Omental fat pad (tissue), 4 donors: ENCODE measurements around the gene BPIFB3. TPM values are rescaled to one million over a fixed set of nuclear protein-coding genes. Genes with fewer than 3 reads are reported as not detected.
"Not testable (repeated sequence)": the region's sequence is repeated elsewhere in the genome, so short reads cannot be mapped to it uniquely, and the experiment has no call there.

Experiments used
- ATAC-seq: fragments of 150-250 bp; one replicate; pipeline ENCODE4 v1.9.1; 2016; ENCODE audit warnings: mild to moderate bottlenecking, moderate library complexity; ENCODE audit not compliant: low FRiP score
- DNase-seq: peaks from one replicate; pipeline ENCODE4 v3.0.0-alpha.2; 2019; ENCODE audit warnings: low spot score
- CTCF ChIP-seq, 3 donors: fragments of 450-650 bp; IDR thresholded peaks; one replicate each; pipeline ENCODE4 v1.5.1; 2016 to 2017; ENCODE audit warnings: antibody characterized with exemption in 3 of 3, mild to moderate bottlenecking in 3 of 3, moderate library complexity in 2 of 3
- total RNA-seq, 4 donors: library from RNA; depleted of rRNA; stranded (reverse); fragments of >200 nt; gene quantifications; one replicate each; pipeline ENCODE4 v1.1.0, GENCODE V29; 2016

The BPIFB3 gene
- total RNA-seq, 4 donors from 2014 or later, result not detected

DNA sequence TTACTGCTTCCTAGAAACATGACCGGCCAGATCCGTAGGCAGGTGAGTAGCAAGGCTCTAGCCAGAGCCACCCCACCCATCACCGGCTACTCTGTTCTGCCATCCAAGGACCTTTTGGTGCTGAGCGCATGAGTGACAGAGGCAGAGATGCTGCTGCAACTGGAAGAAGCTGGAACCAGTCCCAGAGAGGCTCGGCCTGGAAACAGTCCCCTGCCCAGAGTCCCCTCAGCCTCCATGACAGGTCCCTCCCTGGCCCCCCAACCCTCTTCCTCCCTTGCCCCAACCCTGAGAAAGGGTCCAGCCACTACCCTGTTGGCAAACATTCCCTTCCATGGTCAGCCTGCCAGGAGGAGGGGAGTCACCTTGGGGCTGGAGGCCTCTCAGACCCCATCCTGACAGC is 57.6 kb downstream of the BPIFB3 start:
- ATAC-seq (no peak), DNase-seq (no peak)
- no peak for TF ChIP-seq CTCF (IDR thresholded peaks at IDR 0.05)

DNA sequence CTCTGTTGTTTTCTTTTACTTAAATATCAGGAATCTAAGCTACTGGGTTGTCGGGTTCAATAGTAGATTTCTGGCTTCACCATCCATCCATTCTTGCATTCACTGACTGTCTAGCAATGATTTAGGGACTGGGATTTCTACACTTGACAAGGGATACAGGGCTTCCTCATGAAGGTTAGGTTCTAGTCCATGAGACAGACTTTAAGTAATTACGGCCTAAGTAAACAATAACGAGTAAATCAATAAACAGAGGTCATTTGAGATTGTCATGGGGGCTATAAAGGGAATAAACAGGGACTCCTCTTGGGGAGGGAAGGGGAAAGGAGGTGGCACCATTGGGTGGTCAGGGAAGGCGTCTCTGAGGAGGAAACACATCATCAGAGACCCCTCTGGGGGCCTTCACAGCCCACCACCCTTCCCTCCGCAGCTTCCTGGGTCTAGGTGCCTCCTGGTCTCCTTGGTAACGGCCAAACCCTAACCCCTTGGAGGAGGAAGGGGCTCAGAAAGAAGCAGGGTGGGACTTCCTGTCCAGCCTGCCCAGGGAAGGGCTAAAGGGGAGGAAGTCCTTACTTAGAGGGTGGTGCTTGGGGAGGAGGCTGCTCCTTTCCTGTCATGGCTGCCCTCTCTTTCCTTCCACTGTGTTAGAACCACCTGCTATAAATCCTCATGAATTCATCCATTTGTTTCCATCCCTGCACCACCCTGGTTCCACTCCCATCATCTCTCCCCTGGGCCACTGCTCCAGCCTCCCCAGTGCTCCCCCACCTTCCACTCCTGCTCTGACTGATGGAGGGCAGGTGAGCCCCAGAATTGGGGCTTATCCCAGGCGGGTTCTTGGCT is 59.1 kb downstream of the BPIFB3 start:
- no peak for ATAC-seq
- no peak for TF ChIP-seq CTCF (IDR thresholded peaks at IDR 0.05)
- no peak for DNase-seq

GRCh38 chr20:33113387-33113908 is 59.7 kb downstream of the BPIFB3 start:
- DNase-seq (no peak), ATAC-seq (no peak)
- TF ChIP-seq CTCF (IDR thresholded peaks at IDR 0.05), result no peak

- DNase-seq, ATAC-seq: not testable (repeated sequence)
These were observed 61.8 kb downstream of the BPIFB3 start for GRCh38 chr20:33115501-33115900.

- DNase-seq (no peak), ATAC-seq (no peak)
- no peak for TF ChIP-seq CTCF (IDR thresholded peaks at IDR 0.05)
These were observed 66.3 kb downstream of the BPIFB3 start for GRCh38 chr20:33119725-33120720.

- ATAC-seq (no peak), DNase-seq (no peak)
- no peak for TF ChIP-seq CTCF (IDR thresholded peaks at IDR 0.05)
These were observed 67.2 kb downstream of the BPIFB3 start for GRCh38 chr20:33120934-33121333.

GRCh38 chr20:33122297-33122696 is 68.6 kb downstream of the BPIFB3 start:
- DNase-seq, ATAC-seq: not testable (repeated sequence)

Other genes starting within 250 kb of the BPIFB3 start
- gene MAPRE1, start 233.9 kb upstream of the BPIFB3 start, total RNA-seq, result 100 to 1,000 TPM in 1 of 4 donors, 10 to 100 TPM in 3; 77.1 to 113 (median 89.5) TPM
- under 1 TPM in 1 of 4 donors, not detected in 3; 0.24 TPM for gene EFCAB8, start 195.0 kb upstream of the BPIFB3 start, total RNA-seq
- gene SUN5, start 49.5 kb upstream of the BPIFB3 start, total RNA-seq, result not detected
- not detected for gene BPIFB2, start 46.2 kb upstream of the BPIFB3 start, total RNA-seq
- gene BPIFB6, start 22.3 kb upstream of the BPIFB3 start, total RNA-seq, result not detected
- not detected for gene BPIFB4, start 25.7 kb downstream of the BPIFB3 start, total RNA-seq
- not detected for gene BPIFA2, start 114.3 kb downstream of the BPIFB3 start, total RNA-seq
- gene BPIFA3, start 163.4 kb downstream of the BPIFB3 start, total RNA-seq, result not detected
- not detected for gene BPIFA1, start 182.1 kb downstream of the BPIFB3 start, total RNA-seq
- gene BPIFB1, start 229.3 kb downstream of the BPIFB3 start, total RNA-seq, result not detected